K562 (cell line): Measurements from ENCODE around the gene E2F1. TPM values are rescaled to one million over a fixed set of nuclear protein-coding genes. Genes with fewer than 3 reads are reported as not detected.

ENCODE experiments used
- DMBX1 ChIP-seq: fragments of 250-450 bp; sonication (Bioruptor Pico); IDR thresholded peaks from 2 replicates; pipeline ENCODE4 v1.8.0; 2022; ENCODE audit warnings: inconsistent platforms, mild to moderate bottlenecking, moderate library complexity, borderline replicate concordance
- FOSL1 ChIP-seq: fragments of 200-800 bp; sonication (Bioruptor generic); conservative IDR thresholded peaks from 2 replicates; pipeline ENCODE4 v1.6.1; 2016; ENCODE audit warnings: missing genetic modification characterization, missing compliant biosample characterization
- HMGN3 ChIP-seq: IDR thresholded peaks from 2 replicates; pipeline ENCODE4 v1.6.1; 2011; ENCODE audit warnings: borderline replicate concordance, low read depth, mild to moderate bottlenecking, mixed read lengths, low read length; ENCODE audit not compliant: insufficient read length; ENCODE audit errors: extremely low read depth
- JUND ChIP-seq, 2 experiments: IDR thresholded peaks; 2 replicates in 1 of 2; 3 replicates in 1 of 2; pipeline ENCODE4 v1.6.1; 2011; ENCODE audit warnings: borderline replicate concordance in 2 of 2, low read depth in 2 of 2, low read length in 2 of 2, improper control_type of control experiment in 1 of 2, missing biosample characterization in 1 of 2, missing genetic modification characterization in 1 of 2, missing genetic modification reagents in 1 of 2
- KAT7 ChIP-seq: sonication (generic); formaldehyde crosslinking; IDR thresholded peaks from 2 replicates; pipeline ENCODE4 v1.8.0; 2022; ENCODE audit warnings: missing genetic modification reagents, mild to moderate bottlenecking, borderline replicate concordance
- KDM1A ChIP-seq, 2 experiments: fragments of 450-650 bp; IDR thresholded peaks; 2 replicates each; pipeline ENCODE4 v1.6.1; 2016; ENCODE audit warnings: mild to moderate bottlenecking in 2 of 2
- MTA1 ChIP-seq: fragments of 450-650 bp; IDR thresholded peaks from 2 replicates; pipeline ENCODE4 v1.6.1; 2017; ENCODE audit warnings: borderline replicate concordance
- SMARCA4 ChIP-seq: fragments of 450-650 bp; IDR thresholded peaks from 2 replicates; pipeline ENCODE4 v1.6.1; 2016
- ZBED1 ChIP-seq: IDR thresholded peaks from 2 replicates; pipeline ENCODE4 v1.6.1; 2014
- ZNF24 ChIP-seq: fragments of 450-650 bp; IDR thresholded peaks from 2 replicates; pipeline ENCODE4 v1.6.1; 2016
- polyA plus RNA-seq, 8 experiments: library from polyadenylated mRNA; depleted of rRNA in 4 of 8; stranded (reverse) in 5 of 8; unstranded in 3 of 8; fragments of >200 nt; fragmentation: Nextera tagmentation in 2 of 8; fragmentation: Illumina TruSeq in 1 of 8; extraction: Ambion mirVana in 2 of 8; extraction: Trizol in 1 of 8; gene quantifications; 2 replicates each; pipeline versions ENCODE4 v1.2.1 to v1.2.3, GENCODE V29; 2011 to 2014; ENCODE audit warnings: inconsistent platforms in 1 of 8, missing spikeins in 1 of 8
- total RNA-seq, 7 experiments: library from RNA; depleted of rRNA in 6 of 7; stranded (reverse); fragments of >200 nt in 6 of 7; fragmentation: Illumina TruSeq in 2 of 7; extraction: Trizol in 2 of 7; gene quantifications; 2 replicates each; pipeline versions ENCODE4 v1.2.1 to v1.2.3, GENCODE V29; 2011 to 2021; ENCODE audit warnings: low replicate concordance in 1 of 7
- TF ChIP-seq, protein P1 (sequence below), 2 experiments: fragments of 450-650 bp; formaldehyde crosslinking in 1 of 2; IDR thresholded peaks; 2 replicates each; pipeline versions ENCODE4 v1.4.0 to v1.6.1; 2014 to 2020; ENCODE audit warnings: mild to moderate bottlenecking in 2 of 2, borderline replicate concordance in 1 of 2, low read depth in 1 of 2
- TF ChIP-seq, protein P2 (sequence below), 2 experiments: fragments of 200-800 bp in 1 of 2; sonication (Bioruptor generic) in 1 of 2; sonication (generic) in 1 of 2; formaldehyde crosslinking in 1 of 2; IDR thresholded peaks in 1 of 2; conservative IDR thresholded peaks in 1 of 2; 2 replicates each; pipeline versions ENCODE4 v1.5.0 to v1.6.1; 2016 to 2020; ENCODE audit warnings: missing compliant biosample characterization in 1 of 2, missing genetic modification characterization in 1 of 2, missing genetic modification reagents in 1 of 2

E2F1 gene
- total and polyA plus RNA-seq, 9 of the 15 experiments (the other 6 are each of a cell fraction or from before 2014, with no cell fraction given): 0.14 to 30.6 (median 13.1) TPM

DNA sequence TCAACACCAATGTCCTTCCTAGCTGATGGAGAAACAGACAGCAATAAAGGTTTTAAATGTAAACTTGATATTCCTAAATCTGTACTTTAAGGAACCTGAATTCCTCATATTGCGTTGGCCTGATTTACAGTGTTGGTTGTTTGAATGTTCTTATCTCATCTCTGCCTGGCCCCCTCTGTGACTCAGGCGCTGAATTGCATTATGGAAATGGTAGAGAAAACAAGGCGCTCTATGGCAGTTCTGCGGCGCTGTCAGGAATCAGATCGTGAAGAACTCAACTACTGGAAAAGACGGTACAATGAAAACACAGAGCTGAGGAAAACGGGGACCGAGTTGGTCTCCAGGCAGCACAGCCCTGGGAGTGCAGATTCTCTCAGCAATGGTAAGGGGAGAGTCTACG, 56.7 kb downstream of the E2F1 start (continued):
- TF ChIP-seq, protein P1, sequence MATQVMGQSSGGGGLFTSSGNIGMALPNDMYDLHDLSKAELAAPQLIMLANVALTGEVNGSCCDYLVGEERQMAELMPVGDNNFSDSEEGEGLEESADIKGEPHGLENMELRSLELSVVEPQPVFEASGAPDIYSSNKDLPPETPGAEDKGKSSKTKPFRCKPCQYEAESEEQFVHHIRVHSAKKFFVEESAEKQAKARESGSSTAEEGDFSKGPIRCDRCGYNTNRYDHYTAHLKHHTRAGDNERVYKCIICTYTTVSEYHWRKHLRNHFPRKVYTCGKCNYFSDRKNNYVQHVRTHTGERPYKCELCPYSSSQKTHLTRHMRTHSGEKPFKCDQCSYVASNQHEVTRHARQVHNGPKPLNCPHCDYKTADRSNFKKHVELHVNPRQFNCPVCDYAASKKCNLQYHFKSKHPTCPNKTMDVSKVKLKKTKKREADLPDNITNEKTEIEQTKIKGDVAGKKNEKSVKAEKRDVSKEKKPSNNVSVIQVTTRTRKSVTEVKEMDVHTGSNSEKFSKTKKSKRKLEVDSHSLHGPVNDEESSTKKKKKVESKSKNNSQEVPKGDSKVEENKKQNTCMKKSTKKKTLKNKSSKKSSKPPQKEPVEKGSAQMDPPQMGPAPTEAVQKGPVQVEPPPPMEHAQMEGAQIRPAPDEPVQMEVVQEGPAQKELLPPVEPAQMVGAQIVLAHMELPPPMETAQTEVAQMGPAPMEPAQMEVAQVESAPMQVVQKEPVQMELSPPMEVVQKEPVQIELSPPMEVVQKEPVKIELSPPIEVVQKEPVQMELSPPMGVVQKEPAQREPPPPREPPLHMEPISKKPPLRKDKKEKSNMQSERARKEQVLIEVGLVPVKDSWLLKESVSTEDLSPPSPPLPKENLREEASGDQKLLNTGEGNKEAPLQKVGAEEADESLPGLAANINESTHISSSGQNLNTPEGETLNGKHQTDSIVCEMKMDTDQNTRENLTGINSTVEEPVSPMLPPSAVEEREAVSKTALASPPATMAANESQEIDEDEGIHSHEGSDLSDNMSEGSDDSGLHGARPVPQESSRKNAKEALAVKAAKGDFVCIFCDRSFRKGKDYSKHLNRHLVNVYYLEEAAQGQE (IDR thresholded peaks at IDR 0.05; ENCODE audit: borderline replicate concordance): no peak
- TF ChIP-seq, protein P1 (CRISPR knock-in tag; IDR thresholded peaks at IDR 0.05; ENCODE audit: low read depth): no peak
- TF ChIP-seq ZNF24 (no peak), SMARCA4 (0 out of 2 replicates have a peak, but pooled peaks have one; percentile 23), HMGN3 (no peak), KDM1A (IDR thresholded peaks at IDR 0.05) (peak in 1 of 2 experiments; percentile 21; a peak in 1 of 4 replicates), DMBX1 (CRISPR knock-in tag) (no peak), ZBED1 (no peak), JUND (IDR thresholded peaks at IDR 0.05; ENCODE audit: borderline replicate concordance, low read depth, low read length) (peak; percentile 16; the same call in 1 of the 2 replicates), JUND (tag; IDR thresholded peaks at IDR 0.05; ENCODE audit: borderline replicate concordance, low read depth, low read length) (no peak; the same call in 2 of the 3 replicates), MTA1 (no peak), FOSL1 (tag) (peak; percentile 74), KAT7 (CRISPR knock-in tag) (no peak)
- TF ChIP-seq, protein P2, sequence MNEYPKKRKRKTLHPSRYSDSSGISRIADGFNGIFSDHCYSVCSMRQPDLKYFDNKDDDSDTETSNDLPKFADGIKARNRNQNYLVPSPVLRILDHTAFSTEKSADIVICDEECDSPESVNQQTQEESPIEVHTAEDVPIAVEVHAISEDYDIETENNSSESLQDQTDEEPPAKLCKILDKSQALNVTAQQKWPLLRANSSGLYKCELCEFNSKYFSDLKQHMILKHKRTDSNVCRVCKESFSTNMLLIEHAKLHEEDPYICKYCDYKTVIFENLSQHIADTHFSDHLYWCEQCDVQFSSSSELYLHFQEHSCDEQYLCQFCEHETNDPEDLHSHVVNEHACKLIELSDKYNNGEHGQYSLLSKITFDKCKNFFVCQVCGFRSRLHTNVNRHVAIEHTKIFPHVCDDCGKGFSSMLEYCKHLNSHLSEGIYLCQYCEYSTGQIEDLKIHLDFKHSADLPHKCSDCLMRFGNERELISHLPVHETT (CRISPR knock-in tag; conservative IDR thresholded peaks at IDR 0.05 in 1 of 2, IDR thresholded peaks at IDR 0.05 in 1 of 2): no peak
